Small intestine (tissue), 7 donors: ENCODE data around the gene COX17. TPM values are rescaled to one million over a fixed set of nuclear protein-coding genes. Genes with fewer than 3 reads are reported as not detected.

ENCODE experiments used
- DNase-seq, 2 donors: peaks; one replicate each; pipeline versions ENCODE4 v3.0.0 to v3.0.0-alpha.2; 2013
- FAIRE-seq: peaks from 2 replicates; lab custom pipeline; 2012; peaks lifted over from hg19 to GRCh38; lab: Jason Lieb, UNC
- H3K27ac ChIP-seq, 3 donors: one replicate each; pipeline ENCODE4 v1.5.1; 2013; ENCODE audit warnings: low read length in 2 of 3, mild to moderate bottlenecking in 2 of 3, control low read depth in 1 of 3, inconsistent platforms in 1 of 3, low read depth in 1 of 3, moderate library complexity in 1 of 3
- H3K27me3 ChIP-seq, 3 donors: one replicate each; pipeline ENCODE4 v1.6.1; 2013; ENCODE audit warnings: low read length in 3 of 3, inconsistent platforms in 1 of 3; ENCODE audit not compliant: control insufficient read depth in 3 of 3, insufficient read depth in 3 of 3
- H3K36me3 ChIP-seq, 3 donors: one replicate each; pipeline ENCODE4 v1.6.1; 2013; ENCODE audit warnings: low read length in 3 of 3, inconsistent platforms in 1 of 3, low read depth in 1 of 3, mild to moderate bottlenecking in 1 of 3, moderate library complexity in 1 of 3; ENCODE audit not compliant: control insufficient read depth in 3 of 3, insufficient read depth in 2 of 3
- H3K4me1 ChIP-seq, 3 donors: one replicate each; pipeline ENCODE4 v1.6.1; 2013; ENCODE audit warnings: low read length in 2 of 3, inconsistent platforms in 1 of 3, low read depth in 1 of 3, mild to moderate bottlenecking in 1 of 3, moderate library complexity in 1 of 3; ENCODE audit not compliant: control insufficient read depth in 3 of 3, insufficient read depth in 2 of 3
- H3K4me3 ChIP-seq, 3 donors: one replicate each; pipeline ENCODE4 v1.5.1; 2013; ENCODE audit warnings: low read length in 3 of 3, control low read depth in 1 of 3, inconsistent platforms in 1 of 3, low read depth in 1 of 3, mild to moderate bottlenecking in 1 of 3, moderate library complexity in 1 of 3
- H3K9me3 ChIP-seq, 2 donors: one replicate each; pipeline ENCODE4 v1.6.1; 2013; ENCODE audit warnings: low read depth in 1 of 2, low read length in 1 of 2; ENCODE audit not compliant: control insufficient read depth in 2 of 2, insufficient read depth in 1 of 2
- WGBS, 3 donors: extraction: QIAGEN DNeasy Blood & Tissue Kit; methylation state at CpG; one replicate each; pipeline ENCODE4 v1.1.7; 2013; 5-methylcytosine and 5-hydroxymethylcytosine counted together
- polyA plus RNA-seq, 4 donors: library from polyadenylated mRNA; stranded (reverse) in 3 of 4; unstranded in 1 of 4; fragments of 200-250 nt in 3 of 4; fragments of 120-200 nt in 1 of 4; gene quantifications; one replicate each; pipeline versions ENCODE4 v1.2.1 to v1.2.3, GENCODE V29; 2013
- donor health status: healthy with polysubstance abuse.
- donor health status: control.
- donor health status: control.
- donor health status: Bipolar disorder and iron deficiency.
- donor health status: healthy.

COX17 gene
- polyA plus RNA-seq, 4 donors, result 65.8 to 313 (median 161) TPM

DNA sequence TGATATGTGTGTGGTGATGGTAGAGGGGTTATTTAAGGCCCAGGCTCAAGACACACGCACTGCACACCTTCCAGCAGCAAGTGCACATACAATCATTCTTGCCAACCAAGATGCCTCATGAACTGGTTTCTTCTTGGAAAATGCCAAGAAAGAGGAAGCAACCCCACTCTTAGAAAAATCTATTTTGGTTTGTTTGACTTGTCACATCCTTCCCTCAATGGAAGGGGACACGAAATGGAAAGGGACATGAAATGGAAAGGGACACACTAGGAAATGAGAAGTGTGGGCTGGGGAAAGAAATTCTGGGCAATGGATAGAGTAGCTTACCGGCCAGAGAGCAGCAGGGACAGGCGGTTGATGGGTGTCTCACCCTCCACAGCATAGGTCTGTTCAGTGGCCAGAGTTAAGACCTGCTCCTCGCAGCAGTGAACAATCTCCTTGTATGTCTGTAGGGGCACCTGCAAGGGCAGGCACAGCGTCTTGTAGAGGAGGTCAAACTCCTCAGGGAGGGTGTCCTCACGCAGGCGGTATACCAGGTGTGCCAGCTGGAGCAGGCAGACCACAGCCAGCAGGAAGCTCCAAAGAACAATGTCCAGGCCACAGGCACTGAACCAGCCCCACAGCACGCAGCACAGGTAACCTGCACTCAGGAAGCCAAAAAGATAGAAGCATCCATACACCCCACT is 17.5 kb downstream of the COX17 start:
- Histone ChIP-seq H3K36me3 (peaks cover 0 to 6% (median 0%) of the 10 kb centered on the region in 3 donors), H3K4me1 (no peaks in the 10 kb centered on the region), H3K9me3 (no peaks in the 10 kb centered on the region), H3K4me3 (peak overlapping the region in 1 of 3 donors; percentile 11), H3K27me3 (no peaks in the 10 kb centered on the region), H3K27ac (peak overlapping the region in 1 of 3 donors; percentile 14)
- 46 to 62% (median 62%) methylated on average over 9 of the region's 9 CpGs for WGBS, 3 donors
- FAIRE-seq (no peak), DNase-seq (peak in 1 of 2 donors; percentile 25)

DNA sequence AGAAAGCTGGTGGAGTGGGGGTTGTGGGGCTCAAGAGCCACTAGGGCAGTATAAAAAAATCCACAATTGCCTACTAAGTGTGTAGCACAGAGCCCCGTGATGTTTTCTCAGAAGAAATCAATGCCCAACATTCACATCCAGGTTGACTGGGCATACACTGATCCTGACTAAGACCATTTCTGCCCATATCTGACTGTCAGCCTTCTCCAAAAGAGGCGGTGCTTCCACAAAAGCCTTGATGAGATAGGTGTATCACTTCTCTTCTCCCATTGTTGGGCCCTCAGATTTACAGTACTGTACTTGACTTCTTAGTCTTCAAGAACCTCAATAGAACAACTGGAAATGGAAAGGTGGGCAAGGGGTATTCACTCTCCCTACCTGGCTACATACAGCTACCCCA is 18.2 kb downstream of the COX17 start:
- WGBS, 3 donors, result 99 to 100% (median 100%) methylated on average over 2 of the region's 2 CpGs
- Histone ChIP-seq H3K4me1 (no peaks in the 10 kb centered on the region), H3K27ac (no peak overlapping the region), H3K27me3 (no peaks in the 10 kb centered on the region), H3K36me3 (peaks cover 0 to 6% (median 0%) of the 10 kb centered on the region in 3 donors), H3K4me3 (no peak overlapping the region), H3K9me3 (no peaks in the 10 kb centered on the region)
- FAIRE-seq (no peak), DNase-seq (no peak)

DNA sequence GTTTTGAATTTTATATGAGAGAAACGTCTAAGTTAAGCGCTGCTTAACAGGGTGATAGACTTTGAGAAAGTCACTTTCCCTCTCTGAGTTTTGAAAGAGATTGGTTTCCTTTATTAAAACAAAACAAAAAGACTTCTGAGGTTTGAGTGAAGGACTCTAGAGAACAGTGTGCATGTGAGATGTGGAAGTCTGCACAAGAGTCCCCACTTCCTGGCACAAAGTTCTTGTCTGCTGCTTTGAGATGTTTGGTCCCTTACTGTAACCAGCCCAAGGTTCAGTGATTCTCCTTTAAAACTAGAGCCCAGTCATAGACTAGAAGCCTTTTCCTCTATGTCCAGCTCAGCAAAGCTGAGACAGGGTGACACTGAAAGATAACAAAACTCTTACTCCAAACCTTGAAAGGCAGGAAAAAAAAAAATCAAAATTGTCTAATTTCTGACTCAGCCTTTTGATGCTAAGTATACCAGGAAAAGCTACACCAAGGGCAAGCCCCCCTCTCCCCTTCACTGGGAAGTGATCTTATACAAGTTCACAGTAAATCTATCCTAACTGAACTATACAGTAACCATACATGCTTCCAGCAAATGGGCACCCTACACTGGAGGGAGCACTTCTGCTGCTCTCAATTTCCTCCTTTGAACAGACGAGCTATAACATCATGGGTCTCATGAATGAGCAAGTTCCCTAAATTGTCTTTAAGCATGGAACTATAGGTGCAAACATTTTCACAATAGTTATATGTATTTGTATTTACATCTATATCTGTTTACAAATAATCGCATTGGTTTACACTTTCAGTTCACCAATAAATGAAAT is 19.1 kb downstream of the COX17 start:
- H3K36me3 ChIP-seq, result peaks cover 0 to 6% (median 0%) of the 10 kb centered on the region in 3 donors
- 71 to 92% (median 91%) methylated on average over 4 of the region's 4 CpGs for WGBS, 3 donors
- H3K4me3 ChIP-seq, result no peak overlapping the region
- FAIRE-seq (no peak), DNase-seq (no peak)
- H3K4me1 ChIP-seq, result no peaks in the 10 kb centered on the region
- no peak overlapping the region for H3K27ac ChIP-seq
- no peaks in the 10 kb centered on the region for H3K9me3 ChIP-seq
- H3K27me3 ChIP-seq, result no peaks in the 10 kb centered on the region

DNA sequence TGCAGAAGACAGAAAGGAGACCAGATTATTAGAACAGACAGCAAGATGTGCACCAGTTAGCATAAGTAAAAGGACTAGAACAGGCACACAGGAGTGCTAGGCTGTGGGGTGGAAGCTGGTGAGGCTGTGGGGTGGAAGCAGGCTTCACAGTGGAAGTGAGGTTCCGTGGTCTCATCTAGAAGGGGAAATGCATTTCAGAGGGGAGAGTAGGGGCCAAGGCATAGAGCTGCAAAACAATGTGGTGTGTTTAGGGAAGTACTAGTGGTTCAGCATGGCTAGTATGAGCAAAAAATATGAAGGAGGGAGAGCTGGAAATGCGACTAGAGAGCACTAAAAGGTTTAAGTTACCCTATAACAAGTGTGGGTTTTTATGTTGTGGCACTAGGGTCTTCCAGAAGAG is 23.3 kb downstream of the COX17 start:
- no peaks in the 10 kb centered on the region for H3K27me3 ChIP-seq
- no peaks in the 10 kb centered on the region for H3K9me3 ChIP-seq
- no peak for DNase-seq
- no peak for FAIRE-seq
- WGBS, 3 donors, result 35 to 49% (median 41%) methylated on average over 2 of the region's 2 CpGs
- H3K4me1 ChIP-seq, result no peaks in the 10 kb centered on the region
- no peak overlapping the region for H3K4me3 ChIP-seq
- H3K36me3 ChIP-seq, result peaks cover 0 to 5% (median 0%) of the 10 kb centered on the region in 3 donors
- no peak overlapping the region for H3K27ac ChIP-seq

DNA sequence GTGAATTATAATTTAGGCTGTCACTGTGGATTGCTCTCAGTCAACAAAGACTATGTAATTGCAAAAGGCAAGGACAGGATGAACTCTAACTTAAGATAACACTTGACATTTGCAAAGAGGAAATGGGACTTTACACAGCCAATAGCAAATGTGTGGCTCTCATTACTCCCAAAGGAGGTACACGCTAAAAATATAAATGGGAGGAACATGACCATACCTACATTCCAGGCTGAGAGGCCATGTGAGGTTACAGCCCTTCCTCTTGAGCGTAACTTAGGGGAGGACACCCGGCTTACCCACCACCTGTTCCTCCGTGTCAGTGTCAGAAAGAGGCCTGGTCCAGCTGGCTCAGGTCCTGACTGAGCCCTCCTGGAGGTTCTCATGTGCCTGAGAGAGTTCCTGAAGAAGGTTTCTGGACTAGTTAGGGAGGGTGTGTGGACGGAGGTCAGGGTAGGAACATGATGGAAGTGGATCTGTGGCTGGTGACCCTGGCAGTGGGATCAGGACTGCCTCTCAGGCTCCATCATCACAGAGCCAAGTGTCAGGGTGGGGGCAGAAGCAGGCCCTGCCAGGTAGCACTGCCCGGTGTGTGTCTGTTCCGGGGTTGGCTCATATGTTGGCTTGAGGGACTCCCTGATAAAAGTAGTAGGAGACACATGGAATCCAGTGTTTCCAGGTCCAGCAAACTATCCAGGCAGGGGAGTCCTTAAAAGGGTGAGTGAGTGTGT is 24.7 kb downstream of the COX17 start:
- no peak overlapping the region for H3K4me3 ChIP-seq
- no peaks in the 10 kb centered on the region for H3K9me3 ChIP-seq
- no peaks in the 10 kb centered on the region for H3K4me1 ChIP-seq
- H3K27me3 ChIP-seq, result no peaks in the 10 kb centered on the region
- WGBS, 3 donors, result 84 to 91% (median 86%) methylated on average over 7 of the region's 7 CpGs
- no peak for DNase-seq
- H3K36me3 ChIP-seq, result peaks cover 0 to 10% (median 0%) of the 10 kb centered on the region in 3 donors
- peak overlapping the region in 1 of 3 donors; percentile 44 for H3K27ac ChIP-seq
- FAIRE-seq, result no peak

DNA sequence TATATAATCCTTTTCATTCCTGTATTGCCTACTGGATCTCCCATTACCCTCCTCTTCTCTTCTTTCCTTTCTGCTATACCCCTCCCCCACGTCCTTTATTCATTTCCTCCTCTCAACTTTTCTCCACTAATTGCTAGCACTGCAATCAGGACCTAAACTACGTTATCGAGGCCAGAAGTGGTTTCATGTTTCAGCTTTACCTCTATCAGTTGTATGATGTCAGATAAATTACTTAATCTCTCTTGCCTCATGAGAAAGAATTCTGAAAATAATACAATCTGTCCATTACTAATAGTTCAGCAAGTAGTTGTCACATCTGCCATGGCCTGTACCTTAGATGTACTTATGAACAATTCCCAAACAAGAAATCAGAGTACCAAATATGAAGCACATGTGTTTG is 27.4 kb downstream of the COX17 start:
- no peaks in the 10 kb centered on the region for H3K27me3 ChIP-seq
- FAIRE-seq, result no peak
- H3K4me1 ChIP-seq, result no peaks in the 10 kb centered on the region
- DNase-seq, result no peak
- H3K36me3 ChIP-seq, result peaks cover 0 to 10% (median 0%) of the 10 kb centered on the region in 3 donors
- 40 to 73% (median 69%) methylated on average over 3 of the region's 3 CpGs for WGBS, 3 donors
- H3K9me3 ChIP-seq, result no peaks in the 10 kb centered on the region
- no peak overlapping the region for H3K27ac ChIP-seq
- H3K4me3 ChIP-seq, result no peak overlapping the region

DNA sequence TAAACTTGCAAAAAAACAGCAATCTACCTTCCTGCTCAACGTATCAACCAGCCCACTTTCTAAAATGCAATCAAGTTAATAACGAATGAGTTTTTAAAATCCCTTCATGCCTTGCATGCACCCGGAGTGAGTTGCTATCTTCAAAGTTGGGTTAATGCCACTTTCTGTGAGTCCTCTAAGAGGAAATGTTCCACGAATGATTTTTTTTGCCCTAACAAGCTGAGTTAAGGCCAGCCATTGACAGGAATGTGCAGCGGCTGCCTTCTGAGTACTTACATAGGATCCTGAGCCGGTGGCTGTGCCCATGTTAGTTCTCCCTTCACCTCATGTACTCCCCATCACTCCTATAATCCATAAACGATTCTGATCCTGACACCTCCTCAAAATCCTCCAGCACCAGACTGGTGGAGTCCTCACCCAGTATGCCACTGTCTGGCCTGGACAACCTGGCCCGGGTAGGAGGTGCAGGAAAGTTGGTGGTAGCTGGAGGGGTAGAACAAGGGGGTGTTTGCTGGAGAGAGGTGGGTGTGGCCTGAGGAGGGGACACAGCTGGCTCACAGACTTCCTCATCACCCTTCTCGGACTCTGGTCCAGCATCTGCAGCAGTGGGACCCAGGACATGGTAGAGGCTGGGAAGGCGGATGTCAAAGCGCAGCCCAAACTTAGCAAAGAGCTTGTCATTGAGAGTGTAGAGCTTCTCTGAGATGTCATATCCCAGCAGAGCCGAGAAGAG is 29.2 kb downstream of the COX17 start:
- no peak overlapping the region for H3K4me3 ChIP-seq
- 79 to 83% (median 80%) methylated on average over 12 of the region's 12 CpGs for WGBS, 3 donors
- no peaks in the 10 kb centered on the region for H3K4me1 ChIP-seq
- no peaks in the 10 kb centered on the region for H3K27me3 ChIP-seq
- FAIRE-seq (no peak), DNase-seq (no peak)
- peaks cover 0 to 10% (median 0%) of the 10 kb centered on the region in 3 donors for H3K36me3 ChIP-seq
- H3K27ac ChIP-seq, result peak overlapping the region in 1 of 3 donors; percentile 77
- H3K9me3 ChIP-seq, result no peaks in the 10 kb centered on the region
